HL-60/S4 treated with phorbol 12-myristate 13-acetate at 8.2 ng/mL for 4 days and 3 days (cell line): ENCODE data around the gene HSPA1L.
"Not testable (repeated sequence)": the region's sequence is repeated elsewhere in the genome, so short reads cannot be mapped to it uniquely, and the experiment has no call there.

Experiments used
- in situ Hi-C: fragments of 300-500 bp; cut with MboI; formaldehyde crosslinking; loops from 2 replicates; pipeline ENCODE4 v1.15.0; 2022; ENCODE audit warnings: low sequenced_read_pairs

The HSPA1L gene

GRCh38 chr6:31817133-31817928, 2.2 kb upstream of the HSPA1L start:
- in situ Hi-C loops = not testable (repeated sequence)

GRCh38 chr6:31814677-31815024, 432 bp downstream of the HSPA1L start:
- in situ Hi-C loops = no loop called here

- in situ Hi-C loops = no loop called here
These were observed 1.6 kb downstream of the HSPA1L start for GRCh38 chr6:31813465-31813849.

GRCh38 chr6:31811645-31812044, 3.4 kb downstream of the HSPA1L start:
- in situ Hi-C loops = no loop called here

- in situ Hi-C loops = not testable (repeated sequence)
These were observed 6.5 kb downstream of the HSPA1L start for GRCh38 chr6:31808599-31808998.

- in situ Hi-C loops = no loop called here
These were observed 8.4 kb downstream of the HSPA1L start, which contains the start of gene LSM2 for GRCh38 chr6:31806470-31807272. LSM2 (minus strand) TSS chr6:31806966; CDS start chr6:31806757, 209 bp downstream.

- in situ Hi-C loops = no loop called here
These were observed 9.1 kb downstream of the HSPA1L start for GRCh38 chr6:31805939-31806469.

- in situ Hi-C loops = not testable (repeated sequence)
These were observed 13.8 kb downstream of the HSPA1L start for GRCh38 chr6:31801031-31801927.

GRCh38 chr6:31799781-31800180, 15.3 kb downstream of the HSPA1L start:
- in situ Hi-C loops = no loop called here

GRCh38 chr6:31797588-31797987, 17.5 kb downstream of the HSPA1L start:
- in situ Hi-C loops = no loop called here

GRCh38 chr6:31796993-31797385, 18.1 kb downstream of the HSPA1L start:
- in situ Hi-C loops = no loop called here

GRCh38 chr6:31795616-31796298, 19.3 kb downstream of the HSPA1L start, which contains the start of gene VARS1:
VARS1 (minus strand) TSS chr6:31795752; CDS start chr6:31795217, 535 bp downstream.
- in situ Hi-C loops = no loop called here

- in situ Hi-C loops = no loop called here
These were observed 20.0 kb downstream of the HSPA1L start for GRCh38 chr6:31794866-31795615.

- in situ Hi-C loops = no loop called here
These were observed 20.7 kb downstream of the HSPA1L start for GRCh38 chr6:31794294-31794865.

GRCh38 chr6:31793927-31794245, 21.2 kb downstream of the HSPA1L start:
- in situ Hi-C loops = not testable (repeated sequence)

- in situ Hi-C loops = no loop called here
These were observed 22.3 kb downstream of the HSPA1L start for GRCh38 chr6:31792761-31793171.

GRCh38 chr6:31792090-31792374, 23.1 kb downstream of the HSPA1L start:
- in situ Hi-C loops = no loop called here

- in situ Hi-C loops = no loop called here
These were observed 23.6 kb downstream of the HSPA1L start for GRCh38 chr6:31791324-31792089.

GRCh38 chr6:31785475-31785874, 29.6 kb downstream of the HSPA1L start:
- in situ Hi-C loops = no loop called here
